Measurements from ENCODE around the gene DPRX.

- TF ChIP-seq CTCF (conservative IDR thresholded peaks at IDR 0.05; ENCODE audit: low read length) (no peak), EZH2phosphoT487 (IDR thresholded peaks at IDR 0.05; ENCODE audit: borderline replicate concordance, low read depth, low read length) (no peak)
Measured at GRCh38 chr19:53624771-53625545, 6.8 kb upstream of the DPRX start.
